H54 (cell line): ENCODE measurements around the gene CAPS2.

ENCODE experiments used
- DNase-seq: peaks from one replicate; pipeline ENCODE4 v3.0.0; 2011; ENCODE audit warnings: low spot score, mixed read lengths; ENCODE audit not compliant: insufficient read length
- FAIRE-seq: peaks from 3 replicates; lab custom pipeline; 2011; peaks lifted over from hg19 to GRCh38; lab: Jason Lieb, UNC
- POLR2A ChIP-seq: IDR thresholded peaks from 2 replicates; pipeline ENCODE4 v1.6.1; 2011; ENCODE audit warnings: low read depth, mild to moderate bottlenecking, low read length

Gene CAPS2

GRCh38 chr12:75289753-75290152 is 40.4 kb downstream of the CAPS2 start:
- no peak for TF ChIP-seq POLR2A
- FAIRE-seq (peak; percentile 82), DNase-seq (no peak)

DNA sequence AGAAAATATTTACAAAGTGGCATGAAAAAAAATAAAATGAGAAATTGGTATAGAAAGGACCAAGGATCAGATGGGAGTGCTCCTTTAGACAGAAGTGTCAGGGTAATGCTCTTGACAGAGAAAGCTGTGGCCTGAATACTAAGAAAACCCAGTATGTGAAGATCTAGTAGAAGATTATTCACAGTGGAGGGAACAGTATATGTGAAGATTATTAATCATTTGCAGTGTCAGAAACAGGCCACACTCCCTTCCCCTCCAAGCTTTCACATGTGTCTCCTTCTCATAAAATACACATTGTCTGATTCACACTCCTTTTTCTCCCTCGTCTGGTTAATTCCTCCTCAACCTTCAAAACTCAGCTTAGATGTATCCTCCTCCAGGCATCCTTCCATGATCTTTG is 41.3 kb downstream of the CAPS2 start:
- no peak for TF ChIP-seq POLR2A
- FAIRE-seq (no peak), DNase-seq (no peak)

- TF ChIP-seq POLR2A, result no peak
- FAIRE-seq (no peak), DNase-seq (no peak)
These were observed 54.4 kb downstream of the CAPS2 start for GRCh38 chr12:75275702-75276101.

GRCh38 chr12:75271576-75271975 is 58.5 kb downstream of the CAPS2 start:
- DNase-seq (no peak), FAIRE-seq (no peak)
- no peak for TF ChIP-seq POLR2A

DNA sequence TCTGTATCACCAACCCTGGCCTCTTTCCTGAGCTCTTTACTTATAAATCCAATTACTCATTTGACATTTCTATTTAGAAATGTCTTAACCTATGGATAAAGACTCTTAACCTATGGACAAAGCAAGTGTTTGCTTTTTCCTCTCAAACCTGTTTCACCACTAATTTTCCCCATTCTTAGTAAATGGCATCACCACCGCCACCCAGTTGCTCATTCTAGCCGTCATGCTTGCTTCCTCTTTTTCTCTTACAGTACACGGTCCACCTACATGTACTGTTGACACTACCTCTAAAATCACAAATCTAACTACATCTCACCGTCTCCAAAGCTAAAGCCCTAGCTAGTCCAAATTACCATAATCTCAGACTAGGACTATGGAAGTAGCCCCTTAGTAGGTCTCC is 60.0 kb downstream of the CAPS2 start:
- TF ChIP-seq POLR2A, result no peak
- DNase-seq (no peak), FAIRE-seq (no peak)

- no peak for FAIRE-seq
- no peak for TF ChIP-seq POLR2A
- no peak for DNase-seq
These were observed 60.9 kb downstream of the CAPS2 start for GRCh38 chr12:75269209-75269608.

GRCh38 chr12:75260316-75260715 is 69.8 kb downstream of the CAPS2 start:
- DNase-seq (no peak), FAIRE-seq (peak; percentile 52)
- TF ChIP-seq POLR2A, result no peak

GRCh38 chr12:75259143-75259542 is 71.0 kb downstream of the CAPS2 start:
- TF ChIP-seq POLR2A, result no peak
- FAIRE-seq (no peak), DNase-seq (no peak)

DNA sequence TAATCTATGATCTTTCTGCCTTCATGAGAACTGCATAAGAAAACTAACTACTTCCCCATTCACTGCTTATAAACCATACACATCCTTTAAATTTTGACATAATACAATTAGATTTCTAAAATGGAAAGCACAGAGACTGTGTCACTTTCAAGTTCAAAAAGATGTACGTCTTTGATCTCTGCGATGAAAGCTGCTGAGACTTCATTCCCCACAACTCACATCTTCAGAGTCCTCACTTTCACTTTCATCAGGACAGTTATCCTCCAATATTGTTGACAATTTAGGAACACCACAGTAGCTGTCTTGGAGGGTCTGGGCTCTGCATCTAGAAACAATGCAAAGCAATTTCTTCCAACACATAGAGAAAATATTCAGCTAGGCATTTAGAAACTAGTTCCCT is 72.6 kb downstream of the CAPS2 start:
- no peak for FAIRE-seq
- DNase-seq, result no peak
- TF ChIP-seq POLR2A, result no peak

DNA sequence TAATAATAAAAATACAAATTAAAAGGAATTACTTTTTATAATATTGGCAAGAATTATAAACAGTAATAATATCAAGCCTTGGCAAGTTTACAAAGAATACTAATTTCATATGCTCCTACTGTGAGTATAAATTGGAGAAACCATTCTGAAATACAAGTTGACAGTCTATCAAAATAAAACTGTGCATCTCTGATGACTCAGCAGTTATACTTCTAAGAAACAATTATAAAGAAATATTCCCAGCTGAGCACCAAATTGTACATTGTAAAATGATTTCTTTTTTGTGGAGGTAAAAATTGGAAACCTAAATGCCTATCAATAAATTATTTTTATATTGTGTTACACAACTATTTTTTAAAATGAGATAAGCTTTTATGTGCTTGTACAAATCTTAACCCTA is 85.0 kb downstream of the CAPS2 start:
- FAIRE-seq, result no peak
- DNase-seq, result no peak
- TF ChIP-seq POLR2A, result no peak

DNA sequence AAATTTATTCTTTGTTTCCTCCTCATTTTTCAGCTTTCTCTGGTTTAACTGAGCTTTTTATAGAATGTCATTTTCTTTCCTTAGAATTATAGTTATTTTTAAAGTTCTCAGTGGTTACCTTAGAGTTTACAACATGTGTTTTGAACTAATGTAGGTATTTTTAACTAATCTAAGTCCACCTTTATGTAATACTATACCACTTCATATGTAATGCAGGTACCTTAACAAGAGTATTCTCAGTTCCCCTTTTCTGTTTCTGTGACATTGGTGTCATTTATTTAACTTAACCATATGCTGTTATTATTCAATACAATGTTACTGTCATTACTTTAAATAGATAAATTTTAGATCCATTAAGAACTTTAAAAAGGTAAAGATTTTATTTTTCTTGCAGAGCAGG is 90.1 kb downstream of the CAPS2 start:
- TF ChIP-seq POLR2A, result no peak
- no peak for FAIRE-seq
- no peak for DNase-seq

- DNase-seq (no peak), FAIRE-seq (peak; percentile 38)
- no peak for TF ChIP-seq POLR2A
These were observed 93.9 kb downstream of the CAPS2 start for GRCh38 chr12:75236206-75236605.

DNA sequence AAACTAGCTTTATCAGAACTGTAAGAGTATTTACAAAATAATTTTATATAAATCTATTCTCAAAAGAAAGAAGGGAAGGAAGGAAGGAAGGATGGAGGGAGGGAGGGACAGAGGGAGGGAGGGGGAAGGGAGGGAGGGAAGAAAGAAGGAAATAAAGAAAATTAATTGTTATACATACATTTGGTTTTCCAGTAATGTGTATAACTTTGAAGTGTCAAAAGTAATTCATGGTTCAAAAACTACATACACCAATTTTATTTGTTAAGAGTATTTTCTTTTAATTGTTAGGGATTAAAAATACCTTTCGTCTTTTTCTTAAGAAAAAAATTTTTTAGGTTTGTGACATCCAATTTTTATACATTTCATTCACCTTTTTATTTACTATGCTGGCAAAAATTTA is 103.0 kb downstream of the CAPS2 start:
- TF ChIP-seq POLR2A, result no peak
- no peak for FAIRE-seq

More for the DNA sequence above, 103.0 kb downstream of the CAPS2 start:
- DNase-seq, result no peak
